ENCODE data around the gene PRXL2C. TPM values are rescaled to one million over a fixed set of nuclear protein-coding genes. Genes with fewer than 3 reads are reported as not detected.
"Not testable (repeated sequence)": the region's sequence is repeated elsewhere in the genome, so short reads cannot be mapped to it uniquely, and the experiment has no call there.

PRXL2C gene, protein sequence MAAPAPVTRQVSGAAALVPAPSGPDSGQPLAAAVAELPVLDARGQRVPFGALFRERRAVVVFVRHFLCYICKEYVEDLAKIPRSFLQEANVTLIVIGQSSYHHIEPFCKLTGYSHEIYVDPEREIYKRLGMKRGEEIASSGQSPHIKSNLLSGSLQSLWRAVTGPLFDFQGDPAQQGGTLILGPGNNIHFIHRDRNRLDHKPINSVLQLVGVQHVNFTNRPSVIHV
- total RNA-seq = 20.9 TPM
- 10 to 100 TPM in 1 of 4 donors, 1 to 10 TPM in 3; 7.5 to 11.1 (median 9.6) TPM for polyA plus RNA-seq

DNA sequence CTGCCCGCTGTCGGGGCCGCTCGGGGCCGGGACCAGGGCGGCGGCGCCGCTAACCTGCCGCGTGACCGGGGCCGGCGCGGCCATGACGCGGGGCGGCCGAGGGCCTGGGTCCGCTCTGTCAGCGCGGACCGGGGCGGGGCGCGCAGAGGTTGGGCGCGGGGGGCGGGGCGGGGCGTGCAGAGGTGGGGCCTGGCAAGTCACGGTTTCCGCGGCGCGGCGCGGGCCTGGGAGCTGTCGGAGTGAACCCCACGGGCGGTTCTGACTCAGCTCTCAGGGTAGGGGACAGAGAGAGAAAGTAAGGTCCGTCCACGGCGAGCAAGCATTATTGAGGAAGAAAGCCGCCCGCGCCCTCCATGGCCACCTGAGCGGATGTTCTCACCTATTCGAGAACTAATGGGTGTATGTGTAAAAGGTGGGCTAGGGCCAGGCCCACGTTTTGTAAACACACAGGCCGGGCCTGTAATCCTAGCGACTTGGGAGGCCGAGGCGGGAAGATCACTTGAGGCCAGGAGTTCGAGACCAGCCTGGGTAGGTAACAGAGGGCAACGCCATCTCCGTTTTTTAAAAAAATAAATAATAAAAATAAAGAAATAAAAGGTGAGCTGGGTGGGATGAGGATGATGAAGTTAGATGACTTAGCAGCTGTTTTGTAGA, at the start of gene PRXL2C:
TSS of gene PRXL2C (minus strand) at position 120 of the 654 bp plus-strand sequence. CDS start at position 84, 36 bp downstream.
- H3K27me3 ChIP-seq (ENCODE audit: control insufficient read depth, insufficient read depth, low read length) = no peaks in the 10 kb centered on the region
- H3K4me1 ChIP-seq (ENCODE audit: control insufficient read depth, insufficient read depth, low read length, poor library complexity, severe bottlenecking) = peaks cover 14% of the 10 kb centered on the region
- no peaks in the 10 kb centered on the region for H3K9me3 ChIP-seq (ENCODE audit: control insufficient read depth in 2 of 2, low read length in 2 of 2)
- Mint-ChIP-seq H3K4me3 (peak within 1 kb of the TSS; percentile 94 to 98 (median 96)), H3K27me3 (no peaks in the 10 kb centered on the region), H3K27ac (peak within 1 kb of the TSS; percentile 81 to 98 (median 95)), H3K36me3 (no peaks in the 10 kb centered on the region), H3K9me3 (no peaks in the 10 kb centered on the region), H3K4me1 (peaks cover 11 to 38% (median 28%) of the 10 kb centered on the region in 4 donors)
- peaks cover 5% of the 10 kb centered on the region for H3K36me3 ChIP-seq (ENCODE audit: control insufficient read depth, insufficient read depth, low read length)
- ATAC-seq (ENCODE audit: low read depth in 2 of 2) (peak; percentile 80 to 82), DNase-seq (peak; percentile 72 to 81 (median 77))
- peak within 1 kb of the TSS; percentile 57 for H3K4me3 ChIP-seq (ENCODE audit: low read depth, low read length)
- peak within 1 kb of the TSS; percentile 91 for H3K27ac ChIP-seq (ENCODE audit: insufficient read depth, low read length, poor library complexity, severe bottlenecking)

DNA sequence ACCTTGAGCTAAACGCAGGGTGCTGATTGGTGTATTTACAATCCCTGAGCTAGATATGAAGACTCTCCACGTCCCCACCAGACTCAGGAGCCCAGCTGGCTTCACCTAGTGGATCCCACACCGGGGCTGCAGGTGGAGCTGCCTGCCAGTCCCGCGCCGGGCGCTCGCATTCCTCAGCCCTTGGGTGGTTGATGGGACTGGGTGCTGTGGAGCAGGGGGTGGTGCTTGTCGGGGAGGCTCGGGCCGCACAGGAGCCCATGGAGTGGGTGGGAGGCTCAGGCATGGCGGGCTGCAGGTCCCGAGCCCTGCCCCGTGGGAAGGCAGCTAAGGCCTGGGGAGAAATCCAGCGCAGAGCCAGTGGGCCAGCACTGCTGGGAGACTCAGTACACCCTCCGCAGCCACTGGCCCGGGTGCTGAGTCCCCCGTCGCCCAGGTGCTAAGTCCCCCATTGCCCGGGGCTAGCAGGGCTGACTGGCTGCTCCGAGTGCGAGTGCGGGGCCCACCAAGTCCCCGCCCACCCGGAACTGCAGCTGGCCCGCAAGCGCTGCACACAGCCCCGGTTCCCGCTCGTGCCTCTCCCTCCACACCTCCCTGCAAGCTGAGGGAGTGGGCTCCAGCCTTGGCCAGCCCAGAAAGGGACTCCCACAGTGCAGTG, 45.7 kb upstream of the PRXL2C start:
- not testable (repeated sequence) for H3K4me3 Mint-ChIP-seq; H3K27me3 Mint-ChIP-seq; H3K4me1 ChIP-seq (ENCODE audit: control insufficient read depth, insufficient read depth, low read length, poor library complexity, severe bottlenecking); H3K27me3 ChIP-seq (ENCODE audit: control insufficient read depth, insufficient read depth, low read length); H3K27ac Mint-ChIP-seq; H3K4me1 Mint-ChIP-seq; H3K9me3 ChIP-seq (ENCODE audit: control insufficient read depth in 2 of 2, low read length in 2 of 2); H3K27ac ChIP-seq (ENCODE audit: insufficient read depth, low read length, poor library complexity, severe bottlenecking); H3K36me3 ChIP-seq (ENCODE audit: control insufficient read depth, insufficient read depth, low read length); DNase-seq; ATAC-seq (ENCODE audit: low read depth in 2 of 2); H3K36me3 Mint-ChIP-seq; H3K4me3 ChIP-seq (ENCODE audit: low read depth, low read length)
- peaks cover 0 to 48% (median 12%) of the 10 kb centered on the region in 7 donors for H3K9me3 Mint-ChIP-seq

DNA sequence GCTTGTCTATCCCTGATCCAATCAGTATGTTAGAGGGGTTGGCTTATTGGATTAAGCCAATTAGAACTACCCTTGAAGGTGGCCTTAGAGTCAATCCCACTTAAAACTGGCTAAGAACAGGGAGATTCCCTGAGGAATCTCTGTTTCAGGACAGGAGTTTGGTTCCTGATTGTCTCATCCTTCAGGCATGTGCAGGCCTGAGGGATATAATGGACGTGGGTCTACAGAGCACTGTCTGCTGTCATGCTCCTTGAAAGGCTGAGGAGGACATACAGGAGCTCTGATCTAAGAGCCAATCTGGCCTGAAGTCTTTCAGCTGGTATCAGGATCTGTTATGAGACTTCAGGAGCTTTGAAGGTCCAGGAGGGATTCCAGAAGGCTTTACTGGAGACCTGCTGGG, 36.2 kb upstream of the PRXL2C start:
- Mint-ChIP-seq H3K4me3 (no peak overlapping the region), H3K27me3 (peaks cover 13% of the 10 kb centered on the region), H3K36me3 (peaks cover 4% of the 10 kb centered on the region), H3K27ac (no peak overlapping the region), H3K4me1 (peaks cover 0 to 9% (median 3%) of the 10 kb centered on the region in 4 donors), H3K9me3 (peaks cover 0 to 9% (median 4%) of the 10 kb centered on the region in 7 donors)
- Histone ChIP-seq H3K27me3 (ENCODE audit: control insufficient read depth, insufficient read depth, low read length) (no peaks in the 10 kb centered on the region), H3K9me3 (ENCODE audit: control insufficient read depth in 2 of 2, low read length in 2 of 2) (peaks cover 0 to 3% of the 10 kb centered on the region in 2 experiments), H3K4me3 (ENCODE audit: low read depth, low read length) (no peak overlapping the region), H3K36me3 (ENCODE audit: control insufficient read depth, insufficient read depth, low read length) (no peaks in the 10 kb centered on the region), H3K4me1 (ENCODE audit: control insufficient read depth, insufficient read depth, low read length, poor library complexity, severe bottlenecking) (no peaks in the 10 kb centered on the region), H3K27ac (ENCODE audit: insufficient read depth, low read length, poor library complexity, severe bottlenecking) (no peak overlapping the region)
- ATAC-seq (ENCODE audit: low read depth in 2 of 2) (no peak), DNase-seq (no peak)

DNA sequence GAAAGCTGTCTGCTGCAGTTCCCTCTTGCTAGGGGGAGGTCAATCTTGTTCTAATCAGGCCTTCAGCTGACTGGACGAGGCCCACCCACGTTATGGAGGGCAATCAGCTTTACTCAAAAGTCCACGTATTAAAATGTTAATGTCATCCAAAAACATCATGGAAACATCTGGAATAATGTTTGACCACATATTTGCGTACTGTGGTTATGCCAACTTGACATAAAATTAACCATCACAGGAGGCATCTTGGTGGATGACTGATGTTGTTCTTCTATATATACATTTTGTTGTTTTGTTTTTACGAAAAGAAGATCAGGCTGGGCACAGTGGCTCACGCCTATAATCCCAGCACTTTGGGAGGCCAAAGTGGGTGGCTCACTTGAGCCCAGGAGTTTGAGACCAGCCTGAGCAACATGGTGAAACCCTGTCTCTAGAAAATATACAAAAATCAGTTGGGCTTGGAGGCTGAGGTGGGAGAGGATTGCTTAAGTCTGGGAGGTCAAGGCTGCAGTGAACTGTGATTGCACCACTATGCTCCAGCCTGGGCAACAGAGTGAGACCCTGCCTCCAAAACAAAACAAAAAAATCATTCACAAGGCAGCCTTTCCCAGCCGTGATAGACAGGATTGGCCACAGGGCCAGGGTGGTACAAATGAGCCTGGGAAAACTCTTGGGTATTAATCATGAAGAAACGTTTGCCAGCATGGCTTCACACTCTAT, 33.8 kb upstream of the PRXL2C start:
- Mint-ChIP-seq H3K9me3 (peaks cover 0 to 9% (median 5%) of the 10 kb centered on the region in 7 donors), H3K36me3 (peaks cover 4% of the 10 kb centered on the region), H3K4me3 (peak overlapping the region in 2 of 4 donors; percentile 9 to 22), H3K27me3 (peaks cover 9% of the 10 kb centered on the region), H3K27ac (no peak overlapping the region), H3K4me1 (peaks cover 0 to 9% (median 6%) of the 10 kb centered on the region in 4 donors)
- Histone ChIP-seq H3K27ac (ENCODE audit: insufficient read depth, low read length, poor library complexity, severe bottlenecking) (no peak overlapping the region), H3K9me3 (ENCODE audit: control insufficient read depth in 2 of 2, low read length in 2 of 2) (peaks cover 0 to 3% of the 10 kb centered on the region in 2 experiments), H3K27me3 (ENCODE audit: control insufficient read depth, insufficient read depth, low read length) (no peaks in the 10 kb centered on the region), H3K4me3 (ENCODE audit: low read depth, low read length) (no peak overlapping the region), H3K36me3 (ENCODE audit: control insufficient read depth, insufficient read depth, low read length) (no peaks in the 10 kb centered on the region), H3K4me1 (ENCODE audit: control insufficient read depth, insufficient read depth, low read length, poor library complexity, severe bottlenecking) (no peaks in the 10 kb centered on the region)
- no peak for ATAC-seq (ENCODE audit: low read depth in 2 of 2)
- no peak for DNase-seq

DNA sequence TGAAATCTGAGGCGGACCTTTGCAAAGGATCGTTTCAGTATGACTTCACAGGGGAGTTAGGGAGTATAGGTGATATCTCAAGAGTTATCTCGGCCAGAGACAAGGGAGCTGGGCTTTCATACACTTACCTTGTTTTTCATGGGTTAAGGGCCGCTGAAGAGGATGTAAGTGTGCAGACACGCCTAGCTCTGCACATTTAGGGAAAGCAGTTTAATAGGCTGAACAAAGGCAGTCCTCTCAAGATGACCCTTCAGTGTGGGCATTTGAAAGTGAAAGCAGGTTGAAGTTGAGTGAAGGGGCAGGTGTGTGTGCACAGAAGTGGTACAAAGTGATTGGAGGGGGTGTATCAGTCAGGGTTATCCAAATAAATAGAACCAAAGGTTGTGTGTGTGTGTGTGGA, 33.1 kb upstream of the PRXL2C start:
- Mint-ChIP-seq H3K4me3 (peak overlapping the region in 2 of 4 donors; percentile 4 to 9), H3K36me3 (peaks cover 4% of the 10 kb centered on the region), H3K4me1 (peaks cover 0 to 9% (median 6%) of the 10 kb centered on the region in 4 donors), H3K27me3 (peaks cover 9% of the 10 kb centered on the region), H3K9me3 (peaks cover 0 to 7% (median 5%) of the 10 kb centered on the region in 7 donors), H3K27ac (peak overlapping the region in 1 of 3 donors; percentile 45)
- no peak for DNase-seq
- Histone ChIP-seq H3K4me3 (ENCODE audit: low read depth, low read length) (no peak overlapping the region), H3K27me3 (ENCODE audit: control insufficient read depth, insufficient read depth, low read length) (no peaks in the 10 kb centered on the region), H3K36me3 (ENCODE audit: control insufficient read depth, insufficient read depth, low read length) (no peaks in the 10 kb centered on the region), H3K4me1 (ENCODE audit: control insufficient read depth, insufficient read depth, low read length, poor library complexity, severe bottlenecking) (no peaks in the 10 kb centered on the region), H3K27ac (ENCODE audit: insufficient read depth, low read length, poor library complexity, severe bottlenecking) (no peak overlapping the region), H3K9me3 (ENCODE audit: control insufficient read depth in 2 of 2, low read length in 2 of 2) (peaks cover 0 to 3% of the 10 kb centered on the region in 2 experiments)
- no peak for ATAC-seq (ENCODE audit: low read depth in 2 of 2)

DNA sequence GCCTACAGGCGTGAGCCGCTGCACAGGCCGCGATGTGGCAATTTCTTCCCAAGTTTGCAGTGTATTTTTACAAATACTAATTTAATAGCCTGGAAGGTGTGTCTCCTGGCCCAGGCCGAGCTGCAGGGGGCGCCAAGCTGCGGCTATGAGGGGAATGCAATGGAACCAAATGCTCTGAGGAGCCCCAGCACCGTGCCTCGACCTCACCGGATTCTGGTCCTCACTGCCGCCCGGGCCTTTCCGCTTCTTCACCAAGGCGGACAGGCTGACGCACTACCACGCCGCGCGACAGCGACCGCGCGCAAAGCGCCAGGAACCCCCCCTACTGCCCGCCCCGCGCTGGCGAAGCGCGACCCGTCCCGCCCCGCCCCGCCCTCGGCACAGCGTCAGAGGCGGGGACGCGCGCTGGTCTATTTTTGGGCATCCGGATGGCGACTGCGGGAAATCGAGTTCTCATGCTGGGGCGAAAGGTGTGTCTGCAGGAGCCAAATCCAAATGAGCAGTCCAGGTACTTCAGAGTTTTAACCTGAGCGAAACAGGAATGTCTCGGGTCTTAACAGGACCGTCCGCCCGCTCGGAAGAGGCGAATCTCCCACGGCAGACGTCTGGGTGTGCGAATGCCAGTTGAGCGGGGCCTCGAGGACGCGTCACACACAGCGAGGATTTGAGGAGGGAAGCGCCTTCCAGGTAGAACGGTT, 31.7 kb upstream of the PRXL2C start:
- DNase-seq (peak; percentile 67 to 79 (median 77)), ATAC-seq (ENCODE audit: low read depth in 2 of 2) (peak; percentile 89 to 95)
- Histone ChIP-seq H3K27me3 (ENCODE audit: control insufficient read depth, insufficient read depth, low read length) (no peaks in the 10 kb centered on the region), H3K27ac (ENCODE audit: insufficient read depth, low read length, poor library complexity, severe bottlenecking) (no peak overlapping the region), H3K4me3 (ENCODE audit: low read depth, low read length) (peak overlapping the region; percentile 62), H3K4me1 (ENCODE audit: control insufficient read depth, insufficient read depth, low read length, poor library complexity, severe bottlenecking) (no peaks in the 10 kb centered on the region), H3K36me3 (ENCODE audit: control insufficient read depth, insufficient read depth, low read length) (no peaks in the 10 kb centered on the region), H3K9me3 (ENCODE audit: control insufficient read depth in 2 of 2, low read length in 2 of 2) (peaks cover 0 to 3% of the 10 kb centered on the region in 2 experiments)
- H3K4me3 Mint-ChIP-seq = peak overlapping the region; percentile 17 to 90 (median 81)
- no peaks in the 10 kb centered on the region for H3K36me3 Mint-ChIP-seq
- H3K27ac Mint-ChIP-seq = peak overlapping the region; percentile 58 to 96 (median 76)
- H3K9me3 Mint-ChIP-seq = peaks cover 0 to 5% (median 0%) of the 10 kb centered on the region in 7 donors
- peaks cover 9% of the 10 kb centered on the region for H3K27me3 Mint-ChIP-seq
- H3K4me1 Mint-ChIP-seq = peaks cover 0 to 9% (median 6%) of the 10 kb centered on the region in 4 donors
